GM21723 (cell line): ENCODE results near the gene PIH1D1.

Experiments
- ATAC-seq: cut with Tn5 transposase; IDR thresholded peaks from one replicate; pipeline ENCODE4 v1.9.1; 2021; ENCODE audit warnings: mild to moderate bottlenecking, moderate library complexity; ENCODE audit not compliant: unreplicated experiment

The PIH1D1 gene

DNA sequence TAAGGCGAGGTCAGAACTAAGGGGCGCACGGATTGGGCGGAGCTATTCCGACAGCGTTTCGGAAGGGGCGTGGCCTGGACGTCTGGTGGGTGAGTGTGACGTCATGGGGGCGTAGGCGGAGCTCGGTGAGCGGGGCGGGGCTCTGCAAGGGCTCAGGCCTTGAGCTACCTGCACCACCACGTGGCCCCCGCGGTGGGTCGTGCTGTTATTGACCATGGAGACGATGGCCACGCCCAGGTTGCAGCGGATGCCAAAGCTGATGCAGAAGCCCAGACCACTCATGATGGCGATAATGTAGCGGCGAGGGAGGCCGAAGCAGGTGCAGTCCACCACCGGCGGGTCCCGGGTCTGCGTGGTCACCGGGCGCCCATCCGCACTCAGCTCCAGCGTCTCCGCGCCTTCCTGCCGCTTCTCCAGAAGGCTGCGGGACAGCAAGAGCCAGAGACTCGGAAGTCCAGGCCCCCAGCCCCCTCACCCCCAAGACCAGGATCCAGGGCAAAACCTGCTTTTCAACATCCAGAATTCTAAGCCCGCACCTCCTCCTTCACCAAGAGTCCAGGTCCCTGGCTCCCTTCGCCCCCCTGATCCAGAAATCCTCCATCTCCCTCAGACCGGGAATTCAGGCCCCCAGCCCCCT, 15.1 kb downstream of the PIH1D1 start:
- no peak for ATAC-seq

DNA sequence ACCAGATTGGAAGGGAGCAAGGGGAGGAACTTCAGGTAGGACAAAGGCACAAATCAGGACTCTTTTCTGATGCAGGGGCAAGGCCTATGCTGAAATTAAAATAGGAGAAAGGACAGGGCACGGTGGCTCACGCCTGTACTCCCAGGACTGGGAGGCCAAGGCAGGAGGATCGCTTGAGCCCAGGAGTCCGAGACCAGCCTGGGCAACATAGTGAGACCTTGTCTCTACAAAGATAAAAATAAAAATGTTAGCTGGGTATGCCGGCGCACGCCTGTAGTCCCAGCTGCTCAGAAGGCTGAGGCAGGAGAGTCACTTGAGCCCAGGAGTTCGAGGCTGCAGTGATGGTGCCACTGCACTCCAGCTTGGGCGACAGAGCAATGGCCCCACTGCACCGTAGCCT, 15.9 kb downstream of the PIH1D1 start:
- ATAC-seq, result no peak

DNA sequence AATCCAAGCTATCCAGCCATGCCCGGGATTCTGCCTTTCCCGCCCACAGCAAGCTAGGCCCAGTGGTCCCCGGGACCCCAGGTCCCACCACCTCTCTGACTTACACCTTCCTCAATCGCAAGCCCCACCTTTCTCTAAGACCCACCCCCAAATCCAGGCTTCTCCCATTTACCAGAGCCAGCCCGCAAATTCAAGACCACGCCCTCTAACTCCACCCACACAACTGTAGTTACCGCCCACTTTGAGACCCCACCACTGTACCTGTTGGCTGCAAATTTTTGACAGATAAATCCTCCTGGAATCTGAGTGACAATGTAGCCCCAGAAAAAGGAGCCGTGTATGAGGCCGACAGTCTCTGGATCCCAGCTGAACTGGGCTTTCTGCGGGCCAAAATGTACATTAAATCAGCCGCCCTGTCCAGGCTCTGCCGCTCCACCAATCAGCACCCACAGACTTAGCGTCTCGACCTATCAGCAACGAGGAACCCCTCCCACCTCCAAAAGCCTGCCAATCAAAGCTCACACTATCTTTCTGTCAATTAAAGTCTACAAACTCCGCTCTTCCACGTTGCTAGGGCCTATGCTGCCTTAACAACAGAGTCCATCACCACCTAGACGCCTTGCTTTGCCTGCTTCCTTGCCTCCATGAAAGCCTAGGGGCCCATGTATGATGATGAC, 16.6 kb downstream of the PIH1D1 start:
- ATAC-seq, result no peak

DNA sequence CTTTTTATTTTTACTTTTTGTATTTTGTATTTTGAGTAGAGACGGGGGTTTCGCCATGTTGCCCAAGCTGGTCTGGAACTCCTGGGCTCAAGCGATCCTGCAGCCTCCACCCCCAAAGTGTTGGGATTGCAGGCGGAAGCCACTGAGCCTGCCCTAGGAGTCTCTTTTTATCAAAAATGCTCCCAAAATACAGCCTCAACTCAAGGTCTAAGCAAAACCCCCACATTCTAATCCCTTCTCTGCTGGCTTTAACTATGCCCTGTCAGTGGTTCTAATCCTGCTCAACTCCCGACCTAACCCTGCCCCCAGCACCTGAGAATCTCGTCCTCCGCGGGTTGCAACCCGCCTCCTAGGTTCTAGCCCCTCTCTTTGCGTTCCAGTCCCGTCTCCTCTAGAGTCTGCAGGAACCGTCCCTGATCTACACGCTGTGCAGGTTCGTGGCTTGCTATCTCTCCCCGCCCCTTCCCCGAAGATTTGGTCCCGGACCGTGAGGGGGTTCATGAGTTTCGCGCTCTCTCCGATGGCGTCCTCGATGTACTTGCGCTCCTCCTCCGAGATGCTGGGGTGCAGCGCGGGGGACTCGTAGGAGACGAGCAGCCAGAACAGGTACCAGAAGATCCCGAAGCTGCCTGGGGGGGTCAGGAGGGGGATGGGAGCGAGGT, 18.2 kb downstream of the PIH1D1 start:
- no peak for ATAC-seq

DNA sequence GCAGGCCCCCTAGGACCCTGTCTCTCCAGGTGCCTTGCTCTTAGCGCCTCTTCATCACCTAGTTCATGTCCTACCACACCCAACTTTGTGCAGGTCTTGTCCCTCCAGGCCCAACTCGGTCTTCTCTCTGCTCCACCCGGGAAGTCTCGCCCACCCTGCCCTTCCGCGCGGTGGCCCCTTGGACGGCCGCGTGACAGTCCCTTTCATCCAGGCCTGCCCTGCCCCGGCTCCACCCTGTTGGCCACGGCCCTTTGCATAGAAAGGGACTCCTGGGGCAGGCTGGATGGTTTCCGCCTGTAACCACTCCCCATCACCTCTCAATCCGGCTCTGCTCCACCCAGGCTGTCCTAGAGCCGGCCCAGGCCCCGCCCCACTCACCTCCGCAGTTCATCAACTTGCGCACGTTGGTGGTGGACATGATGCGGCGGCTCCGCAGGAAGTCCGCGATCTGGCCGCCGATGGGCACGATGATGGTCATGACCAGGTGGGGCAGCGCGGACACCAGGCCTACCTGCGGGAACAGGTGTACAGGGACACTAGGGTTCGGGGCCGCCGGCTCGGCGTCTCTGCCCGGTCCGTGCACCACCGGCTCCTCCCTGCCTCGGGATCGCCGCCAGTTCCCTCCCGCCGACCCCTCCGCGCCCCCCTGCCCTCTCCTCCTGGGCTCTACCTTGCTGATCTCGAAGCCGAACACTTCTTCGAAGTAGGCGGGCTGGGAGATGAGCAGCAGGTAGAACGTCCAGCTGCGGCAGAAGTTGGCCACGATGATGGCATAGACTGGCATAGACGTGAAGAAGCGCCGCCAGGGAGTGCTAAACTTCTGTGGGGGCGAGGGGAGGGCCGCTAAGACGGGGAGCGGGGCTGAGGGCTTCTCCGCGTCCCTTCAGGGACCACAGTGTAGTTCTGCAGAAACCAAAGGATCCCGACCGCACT, 19.2 kb downstream of the PIH1D1 start:
- no peak for ATAC-seq

DNA sequence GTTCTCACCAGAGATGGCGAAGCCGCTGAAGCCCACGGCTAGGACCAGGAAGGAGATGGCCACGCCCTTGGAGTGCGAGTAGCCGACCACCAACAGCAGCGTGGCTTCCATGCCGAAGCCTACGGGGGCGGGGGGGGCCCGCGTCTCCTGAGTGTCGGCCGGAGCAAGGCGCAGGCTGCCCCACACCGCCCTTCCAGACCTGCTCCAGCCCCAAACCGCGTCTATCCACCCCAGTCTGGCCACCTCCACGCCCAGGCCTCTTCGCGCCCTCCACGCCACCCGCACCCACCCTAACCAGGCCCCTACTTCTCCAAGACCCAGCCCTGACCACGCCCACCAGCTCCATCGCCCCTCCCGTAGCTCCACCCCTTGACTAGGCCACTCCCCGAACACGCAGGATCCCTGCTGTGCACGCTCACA, 20.3 kb downstream of the PIH1D1 start:
- no peak for ATAC-seq

DNA sequence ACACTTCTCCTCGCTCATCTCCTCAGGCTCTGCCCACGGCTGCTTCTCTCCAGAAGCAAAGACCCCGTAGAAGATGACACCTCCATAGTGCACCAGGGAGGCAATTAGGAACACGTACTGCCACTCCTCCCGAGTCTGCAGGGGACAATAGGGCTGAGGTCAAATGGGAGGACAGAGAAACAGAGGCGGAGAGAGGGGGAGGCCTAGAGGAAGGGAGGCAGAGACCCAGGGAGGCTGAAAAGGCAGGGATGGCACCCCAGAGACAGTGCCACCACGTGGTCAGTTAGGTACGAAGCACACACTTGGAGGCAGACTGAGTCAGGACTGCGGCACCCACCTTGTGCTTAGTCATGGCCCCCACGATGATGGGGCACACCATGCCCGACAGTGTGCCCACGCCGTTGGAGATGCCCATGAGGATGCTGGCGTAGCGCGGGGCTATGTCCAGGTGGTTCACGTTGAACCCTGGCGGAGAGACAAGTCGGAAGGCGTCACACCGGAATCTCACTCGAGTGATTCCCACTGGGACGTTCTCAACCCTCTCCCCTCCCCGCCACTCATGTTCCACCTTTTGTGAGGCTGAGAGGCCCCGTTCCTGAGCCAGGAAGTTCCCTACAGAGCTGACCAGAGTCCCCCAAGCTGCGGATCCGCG, 20.8 kb downstream of the PIH1D1 start:
- ATAC-seq, result no peak

DNA sequence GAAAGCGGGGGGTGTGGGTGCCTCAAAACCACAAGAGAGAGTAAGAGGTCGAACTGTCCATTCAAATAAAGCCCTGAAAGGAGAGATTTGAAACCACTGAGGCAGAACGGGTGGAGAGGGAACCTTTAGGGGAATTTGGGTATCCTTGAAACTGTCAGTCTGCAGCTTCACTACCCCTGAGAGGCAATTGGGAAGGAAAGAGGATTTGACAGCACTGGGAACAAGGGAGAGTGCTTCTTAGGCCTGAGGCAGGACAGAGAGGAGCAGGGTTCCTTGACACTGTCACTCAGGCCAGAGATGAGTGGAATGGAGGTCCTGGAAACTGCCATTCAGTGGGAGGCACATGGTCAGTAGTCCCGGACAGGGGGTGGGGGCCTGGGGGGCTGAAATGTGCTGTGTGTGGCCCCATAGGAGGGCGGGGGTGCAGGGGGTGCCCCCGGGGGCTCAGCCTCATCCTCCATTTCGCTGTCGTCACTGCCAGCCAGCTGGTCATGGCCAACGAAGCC, 21.4 kb downstream of the PIH1D1 start:
- ATAC-seq, result no peak

DNA sequence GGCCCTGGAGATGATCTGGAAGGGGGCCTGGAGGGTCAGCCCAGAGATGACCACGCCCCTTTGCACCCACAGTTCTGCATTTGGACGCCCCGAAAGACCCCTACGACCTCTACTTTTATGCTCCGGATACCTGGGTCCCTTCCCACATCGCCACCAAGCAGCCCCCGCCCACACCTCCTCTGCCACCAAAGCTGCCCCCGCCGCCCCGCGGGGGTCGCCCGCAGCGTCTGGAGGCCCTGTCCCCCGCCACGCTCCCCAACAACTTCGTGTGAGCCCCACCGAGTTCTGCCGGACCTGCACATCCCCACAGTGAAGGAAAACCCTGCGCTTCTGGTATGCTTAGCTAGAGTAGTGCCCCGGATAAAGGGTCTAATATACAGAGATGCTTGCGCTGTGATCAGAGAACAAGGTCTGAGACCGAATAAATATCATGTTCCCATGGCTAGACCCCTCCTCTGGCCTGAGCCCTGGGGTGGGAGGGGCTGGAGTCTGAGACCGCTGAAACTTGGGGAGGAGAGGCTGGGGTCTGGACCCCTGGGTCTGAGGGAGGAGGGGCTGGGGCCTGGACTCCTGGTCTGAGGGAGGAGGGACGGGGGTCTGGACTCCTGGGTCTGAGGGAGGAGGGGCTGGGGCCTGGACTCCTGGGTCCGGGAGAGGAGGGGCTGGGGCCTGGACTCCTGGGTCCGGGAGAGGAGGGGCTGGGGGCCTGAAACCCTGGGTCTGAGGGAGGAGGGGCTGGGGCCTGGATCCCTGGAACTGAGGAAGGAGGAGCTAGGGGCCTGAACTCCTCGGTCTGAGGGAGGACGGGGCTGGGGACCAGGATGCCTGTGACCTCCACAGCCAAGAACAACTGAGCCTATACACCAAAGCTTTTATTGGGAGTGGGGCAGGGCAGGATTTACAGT, 22.8 kb downstream of the PIH1D1 start:
- no peak for ATAC-seq

DNA sequence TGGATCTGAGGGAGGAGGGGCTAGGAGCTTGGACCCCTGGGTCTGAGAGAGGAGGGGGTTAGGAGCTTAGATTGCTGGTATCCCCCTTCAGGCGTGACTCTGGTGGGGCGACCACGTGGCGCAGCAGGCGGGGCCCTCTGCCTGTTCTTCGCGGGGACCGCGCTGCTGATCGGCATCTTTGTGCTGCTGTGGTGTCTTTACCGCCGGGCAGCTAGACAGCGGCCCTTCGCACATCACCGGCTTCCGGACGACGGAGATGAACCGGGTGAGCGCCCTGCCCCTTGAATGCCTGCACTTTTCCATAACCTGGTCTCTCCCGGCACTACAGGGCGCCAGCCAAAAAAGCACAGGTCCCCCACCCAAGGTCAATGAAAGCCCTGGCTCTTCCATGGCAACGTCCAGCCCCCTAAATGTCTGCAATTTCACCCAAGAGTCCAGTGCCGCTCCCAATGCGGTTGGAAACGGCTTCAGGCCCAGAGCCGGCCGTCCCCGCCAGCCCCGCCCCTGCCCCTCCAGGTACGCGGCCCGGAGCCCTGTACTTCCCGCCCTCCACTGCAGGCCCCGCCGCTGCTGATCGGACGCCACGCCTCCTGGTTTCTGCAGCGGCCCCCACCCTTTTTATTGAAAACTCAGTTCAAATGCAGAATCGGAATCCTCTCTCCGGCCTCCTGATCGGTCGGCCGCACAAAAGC, 23.6 kb downstream of the PIH1D1 start:
- no peak for ATAC-seq

DNA sequence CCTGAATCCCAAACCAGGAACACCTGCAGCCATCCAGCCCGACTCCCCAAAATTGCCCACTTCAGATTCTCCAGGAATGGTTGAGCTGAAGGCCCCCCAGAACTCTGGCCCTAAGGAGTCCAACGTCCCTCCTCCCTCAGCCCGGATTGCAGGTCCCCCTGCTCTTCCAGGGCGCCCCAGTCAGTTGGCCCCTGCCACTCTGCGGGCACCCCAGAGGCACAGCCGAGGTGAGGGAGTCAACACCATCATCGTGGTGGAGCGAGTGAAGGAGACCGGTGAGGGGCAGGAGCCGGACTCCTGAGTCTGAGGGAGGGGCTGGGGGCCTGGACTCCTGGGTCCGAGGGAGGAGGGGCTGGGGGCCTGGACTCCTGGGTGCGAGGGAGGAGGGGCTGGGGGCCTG, 24.3 kb downstream of the PIH1D1 start:
- ATAC-seq, result no peak

DNA sequence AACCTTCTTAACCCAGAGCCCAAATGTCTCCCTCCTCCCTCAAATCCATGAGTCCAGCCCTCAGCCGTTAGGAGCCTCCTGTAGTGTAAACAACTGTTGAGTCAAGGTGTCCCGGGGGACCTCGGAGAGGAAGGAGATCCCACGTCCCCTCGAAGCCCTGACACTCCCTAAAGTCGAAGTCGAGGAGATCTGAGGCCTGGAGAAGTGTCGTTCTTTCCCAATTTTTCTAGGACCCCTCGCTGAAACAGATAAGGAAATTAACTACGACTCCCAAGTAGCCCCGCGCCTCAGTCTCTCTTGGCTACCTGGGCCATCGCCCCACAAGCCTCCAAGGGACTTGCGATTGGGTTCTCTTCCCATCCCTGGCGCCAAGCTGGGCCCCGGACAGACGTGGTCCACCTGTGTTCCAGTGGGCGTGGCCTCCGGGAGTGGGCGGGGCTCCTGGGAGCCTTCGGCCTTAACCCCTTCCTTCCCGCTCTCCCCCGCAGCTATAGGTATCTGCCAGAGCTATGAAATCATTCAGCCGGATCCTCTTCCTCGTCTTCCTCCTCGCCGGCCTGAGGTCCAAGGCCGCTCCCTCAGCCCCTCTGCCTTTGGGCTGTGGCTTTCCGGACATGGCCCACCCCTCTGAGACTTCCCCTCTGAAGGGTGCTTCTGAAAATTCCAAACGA, 25.6 kb downstream of the PIH1D1 start:
- ATAC-seq, result no peak

DNA sequence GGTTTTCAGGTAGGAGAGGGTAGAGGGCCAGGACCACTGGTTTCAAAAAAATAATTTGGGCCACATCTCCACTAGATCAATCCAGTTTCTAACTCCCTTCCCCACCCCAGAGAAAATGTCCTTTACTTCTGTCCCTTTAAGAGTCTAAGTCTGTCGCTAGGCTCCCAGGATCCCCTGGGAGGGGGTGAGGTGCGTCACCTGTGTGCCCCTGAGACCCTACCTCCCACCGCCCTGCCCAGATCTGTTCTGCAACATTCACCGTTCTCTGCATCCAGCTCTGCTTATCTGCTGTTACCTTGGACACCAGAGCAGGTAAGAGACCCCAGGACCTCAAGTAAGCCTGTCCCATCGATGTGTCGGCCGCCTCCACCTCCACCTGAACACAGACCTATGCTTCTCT, 26.4 kb downstream of the PIH1D1 start, which contains the start of gene GFY:
Gene GFY (plus strand): TSS at position 211 of the 400 bp plus-strand sequence. CDS start 1,043 bp downstream, outside the sequence.
- ATAC-seq, result no peak

DNA sequence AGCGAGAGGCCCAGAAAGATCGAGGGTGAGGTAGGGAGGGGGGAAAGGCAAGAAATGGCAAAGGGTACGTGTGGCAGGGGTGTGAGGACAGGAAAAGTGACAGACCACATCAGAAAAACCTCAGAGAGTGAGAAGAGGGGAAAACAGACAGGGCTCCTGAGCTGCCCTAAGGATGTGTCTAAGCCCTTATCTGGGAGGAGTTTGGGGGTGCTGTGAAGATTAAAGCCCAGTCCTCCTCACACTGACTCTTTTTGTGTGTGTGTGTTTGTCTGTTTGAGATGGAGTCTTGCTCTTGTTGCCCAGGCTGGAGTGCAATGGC, 27.7 kb downstream of the PIH1D1 start:
- no peak for ATAC-seq

DNA sequence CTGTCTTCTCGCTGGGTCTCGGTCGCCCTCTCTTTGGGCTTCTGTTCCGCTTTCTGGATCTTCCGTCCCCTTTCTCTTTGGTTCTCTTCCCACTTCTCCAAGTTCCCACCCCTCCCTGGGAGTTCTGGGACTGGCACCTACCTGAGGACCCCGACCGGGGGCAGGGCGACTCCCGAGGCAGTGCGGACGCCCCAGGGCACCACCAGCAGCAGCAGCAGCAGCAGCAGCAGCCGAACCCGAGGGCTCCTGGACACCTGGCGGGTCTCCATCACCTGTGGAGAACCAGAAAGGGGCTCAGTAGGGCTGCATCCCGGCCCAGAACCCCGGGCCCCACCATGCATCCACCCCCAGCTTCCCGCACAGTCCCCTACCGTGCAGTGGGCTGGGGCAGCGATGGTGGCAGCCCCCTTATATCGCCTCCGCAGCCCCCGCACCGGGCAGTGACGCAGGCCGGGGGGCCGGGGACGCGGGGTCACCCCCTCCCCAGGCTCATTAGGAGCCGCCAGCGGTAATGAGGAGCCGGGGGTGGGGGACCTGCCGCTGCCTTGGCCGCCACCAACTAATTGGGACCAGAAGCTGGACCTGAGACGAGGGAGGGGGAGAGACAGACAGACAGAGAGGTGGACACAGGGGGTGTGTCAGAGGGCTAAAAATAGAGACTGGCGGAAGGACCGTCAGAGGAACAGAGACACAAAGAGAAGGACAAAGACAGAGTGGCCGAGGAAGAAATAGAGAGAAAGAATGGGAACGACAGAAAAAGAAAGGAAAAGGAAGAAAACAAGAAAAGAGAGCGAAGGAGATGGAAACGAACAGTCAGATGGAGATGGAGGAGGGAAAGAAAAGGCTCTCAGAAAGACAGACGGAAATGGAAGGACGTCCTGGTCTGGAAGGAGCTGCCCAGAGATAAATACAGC, 28.3 kb downstream of the PIH1D1 start, which contains the start of gene PTH2:
Gene PTH2 (minus strand): TSS at position 371 of the 914 bp plus-strand sequence. CDS start 102 bp downstream, at position 269.
- ATAC-seq, result no peak

DNA sequence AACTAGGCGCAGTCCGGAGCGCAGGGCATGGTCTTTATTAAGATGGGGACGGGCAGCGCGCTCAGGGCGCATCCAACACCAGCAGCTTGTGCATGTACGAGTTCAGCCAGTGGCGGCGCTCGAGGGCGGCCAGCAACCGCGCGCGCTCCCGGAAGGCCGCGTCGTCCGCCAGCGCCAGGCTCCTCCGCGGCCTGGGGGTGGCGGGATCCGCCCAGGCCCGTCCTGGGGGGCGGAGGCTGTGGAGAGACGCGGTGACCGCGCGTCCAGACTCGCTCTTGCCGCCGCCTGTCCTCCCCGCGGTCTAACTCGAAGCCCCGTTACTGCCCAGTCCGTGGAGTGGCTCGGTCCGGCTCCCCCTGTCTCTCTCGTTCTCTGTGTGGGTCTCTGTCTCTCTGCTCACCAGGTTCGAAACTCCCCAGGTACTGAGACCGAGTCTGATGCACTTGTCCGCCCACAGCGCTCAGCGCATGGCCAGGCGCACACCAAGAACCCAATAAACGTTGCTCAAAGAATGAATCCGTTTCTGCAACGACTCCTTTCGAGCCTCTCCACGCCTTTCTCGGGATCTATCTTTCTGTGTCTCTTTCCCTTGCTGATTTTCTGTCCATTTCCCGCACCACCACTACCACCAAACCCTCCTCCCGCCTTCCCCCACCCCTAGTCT, 29.1 kb downstream of the PIH1D1 start:
- no peak for ATAC-seq

DNA sequence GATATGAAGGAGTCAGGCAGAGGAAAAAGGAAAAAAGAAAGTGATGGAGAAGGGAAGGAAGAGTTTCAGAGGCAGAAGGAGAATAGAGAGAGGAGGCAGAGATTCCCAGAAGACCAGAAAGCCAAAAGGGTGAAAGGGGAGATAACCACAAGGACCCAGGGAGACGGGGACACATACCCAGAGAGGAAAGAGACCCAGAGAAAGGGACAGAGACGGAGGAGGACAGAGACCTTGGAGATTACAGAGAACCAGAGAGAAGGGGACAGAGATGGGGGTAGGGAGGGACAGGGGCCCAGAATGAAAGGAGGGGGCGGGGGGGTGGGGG, 29.8 kb downstream of the PIH1D1 start:
- ATAC-seq, result no peak
